DMS53 treated with DMSO at 0.1 percent for 48 hours (cell line): ENCODE results near the gene UBR3.
A peak's percentile ranks its signal among the peaks of the same experiment; 100 is the strongest.
"Not testable (repeated sequence)": the region's sequence is repeated elsewhere in the genome, so short reads cannot be mapped to it uniquely, and the experiment has no call there.

Experiments used
- DNase-seq: peaks from one replicate; lab custom pipeline; 2025; ENCODE audit not compliant: unreplicated experiment; lab: John Stamatoyannopoulos, UW

UBR3 gene

GRCh38 chr2:169822036-169822435 lies 5.2 kb upstream of the UBR3 start:
- DNase-seq: no peak

DNA sequence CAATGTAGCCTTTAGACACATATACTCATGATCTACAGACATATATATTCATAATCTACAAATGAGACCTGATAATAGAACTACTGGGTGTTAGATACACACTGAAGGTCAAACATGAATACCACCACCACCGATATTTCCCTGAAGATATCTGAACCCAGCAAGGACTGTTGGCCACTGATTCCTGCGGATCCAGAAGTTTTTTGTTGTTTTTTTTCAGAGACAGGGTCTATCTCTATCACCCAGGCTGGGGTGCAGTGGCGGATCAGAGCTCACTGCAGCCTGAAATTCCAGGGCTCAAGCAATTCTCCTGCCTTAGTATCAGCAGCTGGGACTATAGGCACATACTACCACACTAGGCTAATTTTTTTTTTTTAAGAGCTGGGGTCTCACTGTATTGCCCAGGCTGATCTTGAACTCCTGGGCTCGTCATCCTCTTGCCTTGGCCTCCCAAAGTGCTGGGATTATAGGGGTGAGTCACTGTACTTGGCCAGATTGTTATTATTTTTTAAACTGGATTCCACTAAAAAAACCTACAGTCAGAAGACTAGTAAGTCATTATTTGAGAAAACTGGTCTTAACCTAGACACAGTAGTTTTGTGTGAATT lies 4.4 kb upstream of the UBR3 start:
- no peak for DNase-seq

GRCh38 chr2:169823996-169824372 lies 3.3 kb upstream of the UBR3 start:
- DNase-seq: no peak

- peak; percentile 85 for DNase-seq
Observed at GRCh38 chr2:169824373-169825333, 2.6 kb upstream of the UBR3 start, which contains the start of gene METTL5. Gene METTL5, minus strand, starts transcription at chr2:169824905. Its CDS starts 308 bp downstream, at chr2:169824597.

GRCh38 chr2:169828141-169828811 lies 1.0 kb downstream of the UBR3 start:
- peak; percentile 23 for DNase-seq

DNA sequence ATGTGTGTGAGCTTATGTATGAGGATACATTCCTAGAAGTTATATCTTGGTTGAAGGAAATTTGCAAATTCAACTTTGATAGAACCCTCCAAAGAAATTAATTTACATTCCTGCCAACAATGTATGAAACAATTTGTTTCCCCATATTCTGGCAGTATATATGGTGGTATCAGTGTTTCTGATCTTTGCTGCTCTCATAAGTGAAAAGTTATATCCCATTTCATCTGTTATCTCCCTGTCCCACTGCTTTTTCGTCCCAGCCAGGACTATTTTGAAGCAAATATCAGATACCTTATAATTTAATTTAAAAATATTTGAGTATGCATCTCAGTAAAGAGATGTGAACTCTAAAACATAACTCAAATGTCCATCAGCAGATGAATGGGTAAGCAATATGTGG lies 7.1 kb downstream of the UBR3 start:
- DNase-seq: no peak

GRCh38 chr2:169838743-169839489 lies 11.7 kb downstream of the UBR3 start:
- DNase-seq: no peak

- DNase-seq: no peak
Observed at GRCh38 chr2:169839954-169840746, 12.9 kb downstream of the UBR3 start.

GRCh38 chr2:169840747-169841142 lies 13.5 kb downstream of the UBR3 start:
- DNase-seq: no peak

GRCh38 chr2:169841625-169842024 lies 14.4 kb downstream of the UBR3 start:
- DNase-seq: not testable (repeated sequence)

DNA sequence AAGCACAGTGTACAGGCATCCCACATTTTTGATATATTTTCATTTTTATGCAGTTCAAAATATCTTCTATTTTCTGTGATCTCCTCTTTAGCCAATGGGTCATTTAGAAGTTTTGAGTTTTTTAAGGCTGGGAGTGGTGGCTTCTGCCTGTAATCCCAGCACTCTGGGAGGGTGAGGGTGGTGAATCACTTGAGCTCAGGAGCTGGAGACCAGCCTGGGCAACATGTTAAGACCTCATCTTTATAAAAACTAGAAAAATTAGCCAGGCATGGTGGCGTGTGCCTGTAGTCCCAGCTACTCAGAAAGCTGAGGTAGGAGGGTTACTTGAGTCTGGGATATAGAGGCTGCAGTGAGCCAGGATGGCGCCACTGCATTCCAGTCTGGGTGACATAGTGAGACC lies 17.8 kb downstream of the UBR3 start:
- no peak for DNase-seq

DNA sequence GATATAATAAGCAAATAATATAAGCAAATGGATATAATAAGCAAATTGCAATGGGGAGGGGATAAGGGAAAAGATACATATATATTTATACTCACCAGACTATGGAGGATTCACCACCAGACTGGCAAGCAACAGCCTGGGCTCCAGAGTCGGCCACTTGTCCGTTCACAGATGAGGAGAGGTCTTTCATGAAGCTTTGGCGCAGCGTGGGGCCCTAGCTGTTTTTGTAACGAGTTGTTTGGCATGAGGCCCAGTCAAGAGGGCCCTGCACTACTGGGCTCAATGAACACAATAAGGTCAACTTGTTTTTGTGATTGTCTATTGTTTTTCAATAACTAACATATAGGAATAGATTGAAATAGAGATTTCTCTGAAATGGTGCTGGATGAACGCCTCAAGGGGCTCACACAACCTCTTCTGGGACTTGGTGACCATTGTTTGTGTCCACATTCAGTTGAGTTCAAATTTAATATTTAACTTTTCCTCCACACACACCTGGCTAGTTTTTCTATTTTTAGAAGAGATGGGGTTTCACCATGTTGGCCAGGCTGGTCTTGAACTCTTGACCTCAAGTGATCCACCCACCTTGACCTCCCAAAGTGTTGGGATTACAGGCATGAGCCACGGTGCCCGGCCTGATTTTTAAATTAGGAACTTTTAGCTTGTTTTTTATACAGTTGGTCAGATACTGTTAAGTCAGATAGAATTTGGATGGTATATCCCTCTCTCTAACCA lies 21.9 kb downstream of the UBR3 start:
- peak; percentile 62 for DNase-seq

GRCh38 chr2:169849710-169850109 lies 22.5 kb downstream of the UBR3 start:
- peak; percentile 28 for DNase-seq

GRCh38 chr2:169853041-169853668 lies 25.9 kb downstream of the UBR3 start:
- DNase-seq: no peak

DNA sequence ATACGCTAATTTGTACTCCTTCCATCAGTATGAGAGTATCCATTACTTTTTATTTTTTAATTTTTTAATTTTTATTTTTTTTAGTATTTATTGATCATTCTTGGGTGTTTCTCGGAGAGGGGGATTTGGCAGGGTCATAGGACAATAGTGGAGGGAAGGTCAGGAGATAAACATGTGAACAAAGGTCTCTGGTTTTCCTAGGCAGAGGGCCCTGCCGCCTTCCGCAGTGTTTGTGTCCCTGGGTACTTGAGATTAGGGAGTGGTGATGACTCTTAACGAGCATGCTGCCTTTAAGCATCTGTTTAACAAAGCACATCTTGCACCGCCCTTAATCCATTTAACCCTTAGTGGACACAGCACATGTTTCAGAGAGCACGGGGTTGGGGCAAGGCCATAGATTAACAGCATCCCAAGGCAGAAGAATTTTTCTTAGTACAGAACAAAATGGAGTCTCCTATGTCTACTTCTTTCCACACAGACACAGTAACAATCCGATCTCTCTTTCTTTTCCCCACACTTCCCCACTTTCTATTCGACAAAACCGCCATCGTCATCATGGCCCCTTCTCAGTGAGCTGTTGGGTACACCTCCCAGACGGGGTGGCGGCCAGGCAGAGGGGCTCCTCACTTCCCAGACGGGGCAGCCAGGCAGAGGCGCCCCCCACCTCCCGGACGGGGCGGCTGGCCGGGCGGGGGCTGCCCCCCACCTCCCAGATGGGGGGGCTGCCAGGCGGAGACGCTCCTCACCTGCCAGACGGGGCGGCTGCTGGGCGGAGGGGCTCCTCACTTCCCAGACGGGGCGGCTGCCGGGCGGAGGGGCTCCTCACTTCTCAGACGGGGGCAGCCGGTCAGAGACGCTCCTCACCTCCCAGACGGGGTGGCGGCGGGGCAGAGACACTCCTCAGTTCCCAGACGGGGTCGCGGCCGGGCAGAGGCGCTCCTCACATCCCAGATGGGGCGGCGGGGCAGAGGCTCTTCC lies 28.3 kb downstream of the UBR3 start:
- not testable (repeated sequence) for DNase-seq

GRCh38 chr2:169859423-169859822 lies 32.2 kb downstream of the UBR3 start:
- DNase-seq: no peak

DNA sequence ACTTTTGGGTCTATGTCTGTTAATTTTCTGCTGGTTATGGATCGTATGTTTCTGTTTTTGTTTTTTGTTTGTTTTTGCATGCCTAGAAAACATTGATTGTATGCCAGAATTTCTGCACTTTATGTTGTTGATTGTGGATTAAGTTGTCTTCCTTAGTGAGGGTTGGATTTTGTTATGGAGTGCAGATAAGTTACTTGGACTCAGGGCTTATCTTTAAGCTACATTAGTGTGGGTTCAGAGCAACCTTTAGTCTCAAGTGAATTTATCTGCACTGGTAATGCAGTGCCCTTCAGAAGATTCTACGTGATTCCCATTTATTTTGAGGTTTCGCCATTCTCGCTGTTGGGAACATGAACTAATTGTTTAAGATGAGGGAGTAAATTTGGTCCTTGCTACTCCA lies 32.9 kb downstream of the UBR3 start:
- no peak for DNase-seq

GRCh38 chr2:169862816-169863215 lies 35.6 kb downstream of the UBR3 start:
- DNase-seq: no peak
